ENCODE results near the gene TRIP12. TPM values are rescaled to one million over a fixed set of nuclear protein-coding genes. Genes with fewer than 3 reads are reported as not detected.

The TRIP12 gene
- total RNA-seq, 2 donors from 2014 or later, result 182 to 289 TPM

- WGBS, result 1% methylated on average over 56 of the region's 60 CpGs
- H3K36me3 ChIP-seq, result no peaks in the 10 kb centered on the region
- intact Hi-C loops (cut with DNase I), result loop anchor here (5.0 kb wide), 1 partner anchor 119 kb away; no protein-coding TSS in a partner anchor
- H3K9me3 ChIP-seq, result no peaks in the 10 kb centered on the region
- peak overlapping the region; percentile 97 to 98 for H3K27ac ChIP-seq
- DNase-seq (ENCODE audit: low spot score), result peak; percentile 50
- no peaks in the 10 kb centered on the region for H3K27me3 ChIP-seq (replicated peaks; ENCODE audit: insufficient read depth)
- TF ChIP-seq POLR2AphosphoS5 (IDR thresholded peaks at IDR 0.05), result peak; percentile 27
- TF ChIP-seq CTCF (IDR thresholded peaks at IDR 0.05), result no peak
- peak; percentile 16 for TF ChIP-seq POLR2A (IDR thresholded peaks at IDR 0.05)
- H3K4me3 ChIP-seq, result peak overlapping the region; percentile 91 to 95
- H3K4me1 ChIP-seq (replicated peaks), result no peaks in the 10 kb centered on the region
Measured at GRCh38 chr2:229921101-229921891, 513 bp downstream of the TRIP12 start.

GRCh38 chr2:229920011-229920641 lies 1.7 kb downstream of the TRIP12 start:
- peak; percentile 31 for DNase-seq (ENCODE audit: low spot score)
- Histone ChIP-seq H3K27ac (peak overlapping the region; percentile 97 to 98), H3K27me3 (replicated peaks; ENCODE audit: insufficient read depth) (no peaks in the 10 kb centered on the region), H3K4me1 (replicated peaks) (no peaks in the 10 kb centered on the region), H3K36me3 (no peaks in the 10 kb centered on the region), H3K9me3 (no peaks in the 10 kb centered on the region), H3K4me3 (peak overlapping the region; percentile 91 to 95)
- 2% methylated on average over 20 of the region's 20 CpGs for WGBS
- intact Hi-C loops (cut with DNase I), result loop anchor here (5.0 kb wide), 1 partner anchor 118 kb away; no protein-coding TSS in a partner anchor
- TF ChIP-seq POLR2A (IDR thresholded peaks at IDR 0.05) (no peak), CTCF (IDR thresholded peaks at IDR 0.05) (no peak), POLR2AphosphoS5 (IDR thresholded peaks at IDR 0.05) (no peak)

GRCh38 chr2:229917793-229918192 lies 4.0 kb downstream of the TRIP12 start:
- Histone ChIP-seq H3K36me3 (no peaks in the 10 kb centered on the region), H3K9me3 (no peaks in the 10 kb centered on the region), H3K27me3 (replicated peaks; ENCODE audit: insufficient read depth) (no peaks in the 10 kb centered on the region), H3K27ac (no peak overlapping the region), H3K4me1 (replicated peaks) (no peaks in the 10 kb centered on the region), H3K4me3 (no peak overlapping the region)
- intact Hi-C loops (cut with DNase I), result no loop called here
- WGBS, result 84% methylated on average over 5 of the region's 5 CpGs
- no peak for DNase-seq (ENCODE audit: low spot score)
- TF ChIP-seq POLR2A (IDR thresholded peaks at IDR 0.05), result no peak
- no peak for TF ChIP-seq CTCF (IDR thresholded peaks at IDR 0.05)
- TF ChIP-seq POLR2AphosphoS5 (IDR thresholded peaks at IDR 0.05), result no peak

GRCh38 chr2:229914171-229914570 lies 7.6 kb downstream of the TRIP12 start:
- no peak for DNase-seq (ENCODE audit: low spot score)
- TF ChIP-seq POLR2AphosphoS5 (IDR thresholded peaks at IDR 0.05), result no peak
- no peak for TF ChIP-seq POLR2A (IDR thresholded peaks at IDR 0.05)
- TF ChIP-seq CTCF (IDR thresholded peaks at IDR 0.05), result no peak
- no peaks in the 10 kb centered on the region for H3K27me3 ChIP-seq (replicated peaks; ENCODE audit: insufficient read depth)
- no peaks in the 10 kb centered on the region for H3K4me1 ChIP-seq (replicated peaks)
- intact Hi-C loops (cut with DNase I), result no loop called here
- no peak overlapping the region for H3K27ac ChIP-seq
- H3K9me3 ChIP-seq, result no peaks in the 10 kb centered on the region
- H3K4me3 ChIP-seq, result no peak overlapping the region
- no peaks in the 10 kb centered on the region for H3K36me3 ChIP-seq
- 82% methylated on average over 2 of the region's 2 CpGs for WGBS

All from prostate gland (tissue), 2 donors.